OCI-LY7 (cell line): Measurements from ENCODE around the gene SIPA1L3.

Experiments used
- CTCF ChIP-seq: fragments of 200-600 bp; sonication (generic); conservative IDR thresholded peaks from 2 replicates; pipeline ENCODE4 v1.5.1; 2014; ENCODE audit warnings: mild to moderate bottlenecking, antibody characterized with exemption, low read length, moderate library complexity, mixed read lengths
- EZH2phosphoT487 ChIP-seq: fragments of 200-600 bp; sonication (generic); IDR thresholded peaks from 2 replicates; pipeline ENCODE4 v1.6.1; 2018; ENCODE audit warnings: low read depth, borderline replicate concordance, mild to moderate bottlenecking, mixed run types, antibody characterized with exemption, low read length, moderate library complexity, mixed read lengths

DNA sequence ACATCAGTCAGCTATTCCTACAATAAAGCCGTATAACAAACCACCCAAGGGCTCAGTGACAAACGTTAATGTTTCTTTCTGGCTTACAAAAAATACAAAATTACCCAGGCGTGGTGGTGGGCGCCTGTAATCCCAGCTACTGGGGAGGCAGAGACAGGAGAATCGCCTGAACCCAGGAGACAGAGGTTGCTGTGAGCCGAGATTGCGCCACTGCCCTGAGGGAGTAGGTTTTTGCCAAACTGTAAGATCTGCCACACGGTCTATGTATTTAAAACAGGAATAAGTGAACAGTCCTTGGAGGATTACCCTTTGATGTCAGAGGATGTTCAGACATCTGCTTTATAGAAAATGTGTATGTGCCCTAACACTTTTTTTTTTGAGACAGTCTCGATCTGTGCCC is 211.2 kb downstream of the SIPA1L3 start:
- no peak for TF ChIP-seq CTCF
- TF ChIP-seq EZH2phosphoT487: no peak
